CD14-positive monocyte (primary cell): Measurements from ENCODE around the gene KCNJ8. TPM values are rescaled to one million over a fixed set of nuclear protein-coding genes. Genes with fewer than 3 reads are reported as not detected.

Experiments used
- DNase-seq, 3 donors: peaks; one replicate each; pipeline ENCODE4 v3.0.0-alpha.2; 2011 to 2022
- H2AFZ ChIP-seq: 2 replicates; pipeline ENCODE4 v1.6.0; 2012; ENCODE audit warnings: mild to moderate bottlenecking, low read depth, low read length, inconsistent platforms; ENCODE audit not compliant: insufficient read depth, poor library complexity, severe bottlenecking
- H3K27ac ChIP-seq, 2 donors: 1 replicate in 1 of 2; 2 replicates in 1 of 2; pipeline ENCODE4 v1.5.1; 2012 to 2013; ENCODE audit warnings: low read length in 2 of 2, control low read depth in 1 of 2, inconsistent platforms in 1 of 2, low read depth in 1 of 2, mild to moderate bottlenecking in 1 of 2
- H3K27me3 ChIP-seq, 2 donors: one replicate each; pipeline versions ENCODE4 v1.6.0 to v1.6.1; 2011 to 2013; ENCODE audit warnings: low read length in 2 of 2; ENCODE audit not compliant: control insufficient read depth in 2 of 2, insufficient read depth in 2 of 2
- H3K36me3 ChIP-seq, 2 donors: replicated peaks in 1 of 2; 1 replicate in 1 of 2; 2 replicates in 1 of 2; pipeline versions ENCODE4 v1.5.1 to v1.6.1; 2012 to 2013; ENCODE audit warnings: low read length in 2 of 2, control low read depth in 1 of 2, inconsistent platforms in 1 of 2, mild to moderate bottlenecking in 1 of 2; ENCODE audit not compliant: insufficient read depth in 2 of 2, control insufficient read depth in 1 of 2
- H3K4me1 ChIP-seq, 2 donors: 1 replicate in 1 of 2; 2 replicates in 1 of 2; pipeline versions ENCODE4 v1.5.1 to v1.6.1; 2012 to 2013; ENCODE audit warnings: low read length in 2 of 2, control low read depth in 1 of 2, inconsistent platforms in 1 of 2, mild to moderate bottlenecking in 1 of 2, moderate library complexity in 1 of 2; ENCODE audit not compliant: insufficient read depth in 2 of 2, control insufficient read depth in 1 of 2
- H3K4me2 ChIP-seq: replicated peaks from 2 replicates; pipeline ENCODE3; 2012; ENCODE audit warnings: low read length, moderate library complexity, mild to moderate bottlenecking; ENCODE audit not compliant: poor library complexity, severe bottlenecking; ENCODE audit errors: extremely low read depth
- H3K4me3 ChIP-seq, 3 experiments: fragments of 200-600 bp in 1 of 3; sonication (generic) in 1 of 3; replicated peaks in 1 of 3; 1 replicate in 2 of 3; 2 replicates in 1 of 3; pipeline ENCODE4 v1.5.1; 2011 to 2013; ENCODE audit warnings: low read length in 3 of 3, mild to moderate bottlenecking in 3 of 3, control low read depth in 2 of 3, low read depth in 2 of 3, inconsistent platforms in 1 of 3, moderate library complexity in 1 of 3
- H3K79me2 ChIP-seq: 2 replicates; pipeline ENCODE4 v1.6.0; 2012; ENCODE audit warnings: mild to moderate bottlenecking, control low read depth, inconsistent platforms, low read length, moderate library complexity; ENCODE audit not compliant: insufficient read depth
- H3K9ac ChIP-seq: 2 replicates; pipeline ENCODE4 v1.6.0; 2017; ENCODE audit warnings: low read length, mild to moderate bottlenecking; ENCODE audit not compliant: insufficient read depth, poor library complexity, severe bottlenecking
- H3K9me3 ChIP-seq, 2 donors: replicated peaks in 1 of 2; 1 replicate in 1 of 2; 2 replicates in 1 of 2; pipeline versions ENCODE4 v1.5.1 to v1.6.1; 2012 to 2013; ENCODE audit warnings: low read length in 2 of 2, control low read depth in 1 of 2; ENCODE audit not compliant: control insufficient read depth in 1 of 2, insufficient read depth in 1 of 2
- H4K20me1 ChIP-seq: 2 replicates; pipeline ENCODE4 v1.6.0; 2012; ENCODE audit warnings: mild to moderate bottlenecking, low read length, control low read depth, moderate library complexity; ENCODE audit not compliant: insufficient read depth
- H3K27ac Mint-ChIP-seq, 7 donors: one replicate each; pipeline ENCODE4 v1.8.0; 2020; ENCODE audit warnings: mild to moderate bottlenecking in 7 of 7, mixed read lengths in 7 of 7, moderate library complexity in 6 of 7, inconsistent platforms in 2 of 7
- H3K27me3 Mint-ChIP-seq, 3 donors: one replicate each; pipeline ENCODE4 v1.8.0; 2021 to 2022; ENCODE audit warnings: low read depth in 3 of 3, mild to moderate bottlenecking in 3 of 3, mixed read lengths in 3 of 3, moderate library complexity in 3 of 3, inconsistent platforms in 1 of 3
- H3K36me3 Mint-ChIP-seq, 2 donors: one replicate each; pipeline ENCODE4 v1.8.0; 2020; ENCODE audit warnings: mixed read lengths in 2 of 2, inconsistent platforms in 1 of 2, mild to moderate bottlenecking in 1 of 2
- H3K4me1 Mint-ChIP-seq: one replicate; pipeline ENCODE4 v1.8.0; 2020; ENCODE audit warnings: mild to moderate bottlenecking, mixed read lengths
- H3K4me3 Mint-ChIP-seq, 2 donors: one replicate each; pipeline ENCODE4 v1.8.0; 2020; ENCODE audit warnings: mild to moderate bottlenecking in 2 of 2, mixed read lengths in 2 of 2, moderate library complexity in 1 of 2
- H3K9me3 Mint-ChIP-seq, 7 donors: one replicate each; pipeline ENCODE4 v1.8.0; 2020 to 2022; ENCODE audit warnings: mixed read lengths in 7 of 7, mild to moderate bottlenecking in 6 of 7, moderate library complexity in 6 of 7, inconsistent platforms in 2 of 7
- WGBS: methylation state at CpG from one replicate; pipeline ENCODE4 v1.1.5; 2013; ENCODE audit warnings: missing lambda C conversion rate; ENCODE audit not compliant: insufficient coverage; 5-methylcytosine and 5-hydroxymethylcytosine counted together
- intact Hi-C, 2 donors: fragments of 100-400 bp; cut with micrococcal nuclease; formaldehyde crosslinking; loops; one replicate each; pipeline versions ENCODE4 v1.15.0 to v1.15.1; 2023
- polyA plus RNA-seq, 3 donors: library from polyadenylated mRNA; depleted of rRNA in 1 of 3; unstranded in 2 of 3; stranded (reverse) in 1 of 3; fragments of 300-500 nt in 2 of 3; fragments of >200 nt in 1 of 3; fragmentation: Illumina TruSeq in 2 of 3; gene quantifications; 1 replicate in 2 of 3; 2 replicates in 1 of 3; pipeline ENCODE4 v1.2.3, GENCODE V29; 2012 to 2021
- TF ChIP-seq, protein P1 (sequence below): fragments of 200-600 bp; IDR thresholded peaks from one replicate; pipeline ENCODE4 v1.8.0; 2022; ENCODE audit warnings: antibody characterized with exemption, mild to moderate bottlenecking

Gene KCNJ8
- polyA plus RNA-seq, 3 donors: not detected

DNA sequence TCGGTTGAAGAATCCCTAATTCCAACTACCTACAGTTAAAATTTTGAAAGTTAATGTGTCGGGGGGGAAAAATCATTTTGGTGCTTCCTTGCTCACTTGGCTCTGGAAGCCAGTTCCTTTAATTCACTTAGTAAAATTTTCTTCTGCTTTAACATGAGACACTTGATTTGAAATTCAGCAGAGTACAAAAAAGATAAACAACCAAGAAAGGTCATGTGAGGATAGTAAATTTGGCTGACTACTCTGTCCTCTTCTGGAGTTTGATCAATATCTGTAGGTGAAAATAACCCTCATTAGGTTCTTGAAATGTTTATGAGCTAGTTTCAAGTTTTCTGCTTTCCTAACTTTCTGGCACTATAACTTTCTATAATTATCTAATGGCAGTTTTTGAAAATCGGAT, 43.4 kb downstream of the KCNJ8 start:
- peaks cover 0 to 7% (median 6%) of the 10 kb centered on the region in 7 donors for H3K9me3 Mint-ChIP-seq
- no peaks in the 10 kb centered on the region for H3K36me3 ChIP-seq
- intact Hi-C loops: no loop called here
- H3K27ac ChIP-seq: no peak overlapping the region
- no peak overlapping the region for H3K4me3 Mint-ChIP-seq
- no peaks in the 10 kb centered on the region for H3K27me3 ChIP-seq
- no peak for DNase-seq
- H3K79me2 ChIP-seq: no peaks in the 10 kb centered on the region
- H3K4me3 ChIP-seq: no peak overlapping the region
- H3K4me1 Mint-ChIP-seq: no peaks in the 10 kb centered on the region
- H4K20me1 ChIP-seq: no peaks in the 10 kb centered on the region
- no peak overlapping the region for H2AFZ ChIP-seq
- WGBS: no CpG with 5 or more reads among the region's 3 CpGs
- H3K9ac ChIP-seq: no peak overlapping the region
- TF ChIP-seq, protein P1, sequence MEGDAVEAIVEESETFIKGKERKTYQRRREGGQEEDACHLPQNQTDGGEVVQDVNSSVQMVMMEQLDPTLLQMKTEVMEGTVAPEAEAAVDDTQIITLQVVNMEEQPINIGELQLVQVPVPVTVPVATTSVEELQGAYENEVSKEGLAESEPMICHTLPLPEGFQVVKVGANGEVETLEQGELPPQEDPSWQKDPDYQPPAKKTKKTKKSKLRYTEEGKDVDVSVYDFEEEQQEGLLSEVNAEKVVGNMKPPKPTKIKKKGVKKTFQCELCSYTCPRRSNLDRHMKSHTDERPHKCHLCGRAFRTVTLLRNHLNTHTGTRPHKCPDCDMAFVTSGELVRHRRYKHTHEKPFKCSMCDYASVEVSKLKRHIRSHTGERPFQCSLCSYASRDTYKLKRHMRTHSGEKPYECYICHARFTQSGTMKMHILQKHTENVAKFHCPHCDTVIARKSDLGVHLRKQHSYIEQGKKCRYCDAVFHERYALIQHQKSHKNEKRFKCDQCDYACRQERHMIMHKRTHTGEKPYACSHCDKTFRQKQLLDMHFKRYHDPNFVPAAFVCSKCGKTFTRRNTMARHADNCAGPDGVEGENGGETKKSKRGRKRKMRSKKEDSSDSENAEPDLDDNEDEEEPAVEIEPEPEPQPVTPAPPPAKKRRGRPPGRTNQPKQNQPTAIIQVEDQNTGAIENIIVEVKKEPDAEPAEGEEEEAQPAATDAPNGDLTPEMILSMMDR: no peak
- H3K9me3 ChIP-seq: no peaks in the 10 kb centered on the region
- H3K27ac Mint-ChIP-seq: no peak overlapping the region
- H3K27me3 Mint-ChIP-seq: peaks cover 0 to 2% (median 0%) of the 10 kb centered on the region in 3 donors
- H3K36me3 Mint-ChIP-seq: no peaks in the 10 kb centered on the region
- H3K4me2 ChIP-seq: no peak overlapping the region
- no peaks in the 10 kb centered on the region for H3K4me1 ChIP-seq

- no peaks in the 10 kb centered on the region for H3K36me3 Mint-ChIP-seq
- Histone ChIP-seq H3K27me3 (no peaks in the 10 kb centered on the region), H3K27ac (no peak overlapping the region), H3K36me3 (no peaks in the 10 kb centered on the region), H3K4me3 (no peak overlapping the region), H3K79me2 (no peaks in the 10 kb centered on the region), H3K4me2 (no peak overlapping the region), H3K9me3 (no peaks in the 10 kb centered on the region), H3K9ac (no peak overlapping the region), H4K20me1 (no peaks in the 10 kb centered on the region), H2AFZ (no peak overlapping the region), H3K4me1 (no peaks in the 10 kb centered on the region)
- no peak for DNase-seq
- intact Hi-C loops: no loop called here
- H3K27me3 Mint-ChIP-seq: peaks cover 0 to 2% (median 0%) of the 10 kb centered on the region in 3 donors
- 71% methylated on average over 1 of the region's 5 CpGs for WGBS
- no peaks in the 10 kb centered on the region for H3K4me1 Mint-ChIP-seq
- TF ChIP-seq, protein P1: no peak
- no peak overlapping the region for H3K27ac Mint-ChIP-seq
- H3K9me3 Mint-ChIP-seq: peaks cover 0 to 8% (median 2%) of the 10 kb centered on the region in 7 donors
- no peak overlapping the region for H3K4me3 Mint-ChIP-seq
Measured at GRCh38 chr12:21725731-21726130, 48.8 kb downstream of the KCNJ8 start.
